ENCODE measurements around the gene EID2B.
A peak's percentile ranks its signal among the peaks of the same experiment; 100 is the strongest.

The EID2B gene

DNA sequence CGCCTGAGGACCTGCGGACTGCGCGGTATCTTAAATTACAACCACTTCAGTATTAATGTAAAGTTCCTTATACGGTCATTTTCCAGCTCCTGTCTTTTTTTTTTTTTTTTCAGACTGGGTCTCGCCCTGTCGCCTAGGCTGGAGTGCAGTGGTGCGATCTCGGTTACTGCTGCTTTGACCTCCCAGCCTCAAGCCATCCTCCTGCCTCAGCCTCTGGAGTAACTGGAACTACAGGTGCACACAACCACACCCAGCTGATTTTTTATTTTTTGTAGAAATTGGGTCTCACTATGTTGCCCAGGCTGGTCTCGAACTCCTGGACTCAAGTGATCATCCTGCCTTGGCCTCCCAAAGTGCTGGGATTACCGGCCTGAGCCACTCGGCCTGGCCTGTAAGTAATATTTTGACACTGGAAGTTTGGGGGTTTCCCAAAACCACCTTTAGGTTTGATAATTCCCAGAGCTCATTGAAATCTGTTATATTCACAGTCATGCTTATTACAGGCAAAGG is 406 bp upstream of the EID2B start:
- TF ChIP-seq ZNF565 (CRISPR knock-in tag; conservative IDR thresholded peaks at IDR 0.05; ENCODE audit: low read depth) (no peak), ARNTL (CRISPR knock-in tag; IDR thresholded peaks at IDR 0.05; ENCODE audit: borderline replicate concordance, low read depth) (no peak), SNAI2 (CRISPR knock-in tag; IDR thresholded peaks at IDR 0.05) (no peak), ISL1 (CRISPR knock-in tag; IDR thresholded peaks at IDR 0.05) (no peak), ZNF70 (CRISPR knock-in tag; IDR thresholded peaks at IDR 0.05) (no peak)
- TF ChIP-seq, protein P1, sequence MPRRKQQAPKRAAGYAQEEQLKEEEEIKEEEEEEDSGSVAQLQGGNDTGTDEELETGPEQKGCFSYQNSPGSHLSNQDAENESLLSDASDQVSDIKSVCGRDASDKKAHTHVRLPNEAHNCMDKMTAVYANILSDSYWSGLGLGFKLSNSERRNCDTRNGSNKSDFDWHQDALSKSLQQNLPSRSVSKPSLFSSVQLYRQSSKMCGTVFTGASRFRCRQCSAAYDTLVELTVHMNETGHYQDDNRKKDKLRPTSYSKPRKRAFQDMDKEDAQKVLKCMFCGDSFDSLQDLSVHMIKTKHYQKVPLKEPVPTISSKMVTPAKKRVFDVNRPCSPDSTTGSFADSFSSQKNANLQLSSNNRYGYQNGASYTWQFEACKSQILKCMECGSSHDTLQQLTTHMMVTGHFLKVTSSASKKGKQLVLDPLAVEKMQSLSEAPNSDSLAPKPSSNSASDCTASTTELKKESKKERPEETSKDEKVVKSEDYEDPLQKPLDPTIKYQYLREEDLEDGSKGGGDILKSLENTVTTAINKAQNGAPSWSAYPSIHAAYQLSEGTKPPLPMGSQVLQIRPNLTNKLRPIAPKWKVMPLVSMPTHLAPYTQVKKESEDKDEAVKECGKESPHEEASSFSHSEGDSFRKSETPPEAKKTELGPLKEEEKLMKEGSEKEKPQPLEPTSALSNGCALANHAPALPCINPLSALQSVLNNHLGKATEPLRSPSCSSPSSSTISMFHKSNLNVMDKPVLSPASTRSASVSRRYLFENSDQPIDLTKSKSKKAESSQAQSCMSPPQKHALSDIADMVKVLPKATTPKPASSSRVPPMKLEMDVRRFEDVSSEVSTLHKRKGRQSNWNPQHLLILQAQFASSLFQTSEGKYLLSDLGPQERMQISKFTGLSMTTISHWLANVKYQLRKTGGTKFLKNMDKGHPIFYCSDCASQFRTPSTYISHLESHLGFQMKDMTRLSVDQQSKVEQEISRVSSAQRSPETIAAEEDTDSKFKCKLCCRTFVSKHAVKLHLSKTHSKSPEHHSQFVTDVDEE (CRISPR knock-in tag; IDR thresholded peaks at IDR 0.05) = no peak
- TF ChIP-seq, protein P2, sequence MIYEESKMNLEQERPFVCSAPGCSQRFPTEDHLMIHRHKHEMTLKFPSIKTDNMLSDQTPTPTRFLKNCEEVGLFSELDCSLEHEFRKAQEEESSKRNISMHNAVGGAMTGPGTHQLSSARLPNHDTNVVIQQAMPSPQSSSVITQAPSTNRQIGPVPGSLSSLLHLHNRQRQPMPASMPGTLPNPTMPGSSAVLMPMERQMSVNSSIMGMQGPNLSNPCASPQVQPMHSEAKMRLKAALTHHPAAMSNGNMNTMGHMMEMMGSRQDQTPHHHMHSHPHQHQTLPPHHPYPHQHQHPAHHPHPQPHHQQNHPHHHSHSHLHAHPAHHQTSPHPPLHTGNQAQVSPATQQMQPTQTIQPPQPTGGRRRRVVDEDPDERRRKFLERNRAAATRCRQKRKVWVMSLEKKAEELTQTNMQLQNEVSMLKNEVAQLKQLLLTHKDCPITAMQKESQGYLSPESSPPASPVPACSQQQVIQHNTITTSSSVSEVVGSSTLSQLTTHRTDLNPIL (CRISPR knock-in tag; IDR thresholded peaks at IDR 0.05; ENCODE audit: low read depth) = no peak
- TF ChIP-seq, protein P3, sequence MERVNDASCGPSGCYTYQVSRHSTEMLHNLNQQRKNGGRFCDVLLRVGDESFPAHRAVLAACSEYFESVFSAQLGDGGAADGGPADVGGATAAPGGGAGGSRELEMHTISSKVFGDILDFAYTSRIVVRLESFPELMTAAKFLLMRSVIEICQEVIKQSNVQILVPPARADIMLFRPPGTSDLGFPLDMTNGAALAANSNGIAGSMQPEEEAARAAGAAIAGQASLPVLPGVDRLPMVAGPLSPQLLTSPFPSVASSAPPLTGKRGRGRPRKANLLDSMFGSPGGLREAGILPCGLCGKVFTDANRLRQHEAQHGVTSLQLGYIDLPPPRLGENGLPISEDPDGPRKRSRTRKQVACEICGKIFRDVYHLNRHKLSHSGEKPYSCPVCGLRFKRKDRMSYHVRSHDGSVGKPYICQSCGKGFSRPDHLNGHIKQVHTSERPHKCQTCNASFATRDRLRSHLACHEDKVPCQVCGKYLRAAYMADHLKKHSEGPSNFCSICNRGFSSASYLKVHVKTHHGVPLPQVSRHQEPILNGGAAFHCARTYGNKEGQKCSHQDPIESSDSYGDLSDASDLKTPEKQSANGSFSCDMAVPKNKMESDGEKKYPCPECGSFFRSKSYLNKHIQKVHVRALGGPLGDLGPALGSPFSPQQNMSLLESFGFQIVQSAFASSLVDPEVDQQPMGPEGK (CRISPR knock-in tag; IDR thresholded peaks at IDR 0.05; ENCODE audit: borderline replicate concordance) = no peak
- peak; percentile 17 for ATAC-seq

DNA sequence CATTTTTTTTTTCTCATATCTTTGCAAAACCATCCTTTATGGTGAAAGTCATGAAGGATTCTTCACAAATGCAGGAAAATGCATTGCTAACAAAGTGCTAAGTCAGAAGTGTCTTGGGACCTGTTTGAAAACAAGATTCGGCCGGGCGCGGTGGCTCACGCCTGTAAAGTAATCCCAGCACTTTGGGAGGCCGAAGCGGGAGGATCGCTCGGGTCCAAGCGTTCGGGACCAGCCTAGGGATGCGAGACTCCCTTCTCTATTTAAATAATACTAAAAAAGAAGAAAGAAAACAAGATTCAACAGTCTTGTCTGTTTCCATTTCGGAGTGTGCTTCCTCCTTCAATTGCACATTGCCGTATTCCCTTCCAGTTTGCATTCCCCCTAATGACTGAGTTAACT is 819 bp downstream of the EID2B start:
- no peak for TF ChIP-seq BACH2 (CRISPR knock-in tag; IDR thresholded peaks at IDR 0.05; ENCODE audit: borderline replicate concordance)
- no peak for TF ChIP-seq ZC3H10 (CRISPR knock-in tag; IDR thresholded peaks at IDR 0.05)
- no peak for TF ChIP-seq ZFP3 (CRISPR knock-in tag; IDR thresholded peaks at IDR 0.05)
- TF ChIP-seq ESRRG (CRISPR knock-in tag; IDR thresholded peaks at IDR 0.05) = no peak
- no peak for TF ChIP-seq CSDC2 (CRISPR knock-in tag; IDR thresholded peaks at IDR 0.05)
- TF ChIP-seq RARB (CRISPR knock-in tag; IDR thresholded peaks at IDR 0.05) = no peak
- TF ChIP-seq ZFP30 (CRISPR knock-in tag; IDR thresholded peaks at IDR 0.05) = no peak
- TF ChIP-seq, protein P4, sequence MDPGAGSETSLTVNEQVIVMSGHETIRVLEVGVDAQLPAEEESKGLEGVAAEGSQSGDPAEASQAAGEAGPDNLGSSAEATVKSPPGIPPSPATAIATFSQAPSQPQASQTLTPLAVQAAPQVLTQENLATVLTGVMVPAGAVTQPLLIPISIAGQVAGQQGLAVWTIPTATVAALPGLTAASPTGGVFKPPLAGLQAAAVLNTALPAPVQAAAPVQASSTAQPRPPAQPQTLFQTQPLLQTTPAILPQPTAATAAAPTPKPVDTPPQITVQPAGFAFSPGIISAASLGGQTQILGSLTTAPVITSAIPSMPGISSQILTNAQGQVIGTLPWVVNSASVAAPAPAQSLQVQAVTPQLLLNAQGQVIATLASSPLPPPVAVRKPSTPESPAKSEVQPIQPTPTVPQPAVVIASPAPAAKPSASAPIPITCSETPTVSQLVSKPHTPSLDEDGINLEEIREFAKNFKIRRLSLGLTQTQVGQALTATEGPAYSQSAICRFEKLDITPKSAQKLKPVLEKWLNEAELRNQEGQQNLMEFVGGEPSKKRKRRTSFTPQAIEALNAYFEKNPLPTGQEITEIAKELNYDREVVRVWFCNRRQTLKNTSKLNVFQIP (CRISPR knock-in tag; IDR thresholded peaks at IDR 0.05; ENCODE audit: borderline replicate concordance, low read depth) = no peak
- no peak for TF ChIP-seq ZNF8 (CRISPR knock-in tag; IDR thresholded peaks at IDR 0.05)
- TF ChIP-seq ZNF70 (CRISPR knock-in tag; IDR thresholded peaks at IDR 0.05) = no peak
- no peak for TF ChIP-seq ZNF565 (CRISPR knock-in tag; conservative IDR thresholded peaks at IDR 0.05; ENCODE audit: low read depth)
- TF ChIP-seq, protein P2 (CRISPR knock-in tag; IDR thresholded peaks at IDR 0.05; ENCODE audit: low read depth) = no peak
- no peak for TF ChIP-seq SNAI2 (CRISPR knock-in tag; IDR thresholded peaks at IDR 0.05)
- no peak for TF ChIP-seq GLIS3 (CRISPR knock-in tag; IDR thresholded peaks at IDR 0.05)
- ATAC-seq = peak; percentile 12

DNA sequence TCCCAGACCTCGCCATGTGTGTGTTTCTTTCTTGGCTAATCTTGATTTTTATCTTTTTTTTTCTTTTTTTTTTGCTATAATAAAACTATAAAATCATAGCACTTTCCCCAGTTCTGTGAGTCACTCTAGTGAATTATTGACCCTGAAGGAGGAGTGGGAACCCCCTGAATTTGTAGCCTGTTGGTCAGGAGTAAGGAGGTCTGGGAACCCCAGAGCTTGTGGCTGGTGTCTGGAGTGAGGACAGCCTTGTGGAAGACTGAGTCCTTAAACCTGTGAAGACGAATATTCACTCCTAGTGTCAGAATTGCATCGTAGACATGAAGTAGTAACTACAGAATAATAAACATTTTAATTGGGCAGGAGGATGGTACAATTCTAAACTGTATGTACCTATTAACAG is 7.4 kb downstream of the EID2B start:
- no peak for ATAC-seq
- TF ChIP-seq ZFP30 (CRISPR knock-in tag; IDR thresholded peaks at IDR 0.05) (no peak), ISL1 (CRISPR knock-in tag; IDR thresholded peaks at IDR 0.05) (no peak), PPARA (CRISPR knock-in tag; IDR thresholded peaks at IDR 0.05; ENCODE audit: borderline replicate concordance) (no peak), ZNF8 (CRISPR knock-in tag; IDR thresholded peaks at IDR 0.05) (no peak), TOX (CRISPR knock-in tag; IDR thresholded peaks at IDR 0.05; ENCODE audit: borderline replicate concordance) (no peak), ZNF70 (CRISPR knock-in tag; IDR thresholded peaks at IDR 0.05) (no peak), GLIS3 (CRISPR knock-in tag; IDR thresholded peaks at IDR 0.05) (no peak), ZC3H10 (CRISPR knock-in tag; IDR thresholded peaks at IDR 0.05) (no peak), CSDC2 (CRISPR knock-in tag; IDR thresholded peaks at IDR 0.05) (no peak), ZFP3 (CRISPR knock-in tag; IDR thresholded peaks at IDR 0.05) (no peak), SNAI2 (CRISPR knock-in tag; IDR thresholded peaks at IDR 0.05) (no peak), OSR1 (CRISPR knock-in tag; IDR thresholded peaks at IDR 0.05) (no peak), ARNTL (CRISPR knock-in tag; IDR thresholded peaks at IDR 0.05; ENCODE audit: borderline replicate concordance, low read depth) (no peak)
- TF ChIP-seq, protein P5, sequence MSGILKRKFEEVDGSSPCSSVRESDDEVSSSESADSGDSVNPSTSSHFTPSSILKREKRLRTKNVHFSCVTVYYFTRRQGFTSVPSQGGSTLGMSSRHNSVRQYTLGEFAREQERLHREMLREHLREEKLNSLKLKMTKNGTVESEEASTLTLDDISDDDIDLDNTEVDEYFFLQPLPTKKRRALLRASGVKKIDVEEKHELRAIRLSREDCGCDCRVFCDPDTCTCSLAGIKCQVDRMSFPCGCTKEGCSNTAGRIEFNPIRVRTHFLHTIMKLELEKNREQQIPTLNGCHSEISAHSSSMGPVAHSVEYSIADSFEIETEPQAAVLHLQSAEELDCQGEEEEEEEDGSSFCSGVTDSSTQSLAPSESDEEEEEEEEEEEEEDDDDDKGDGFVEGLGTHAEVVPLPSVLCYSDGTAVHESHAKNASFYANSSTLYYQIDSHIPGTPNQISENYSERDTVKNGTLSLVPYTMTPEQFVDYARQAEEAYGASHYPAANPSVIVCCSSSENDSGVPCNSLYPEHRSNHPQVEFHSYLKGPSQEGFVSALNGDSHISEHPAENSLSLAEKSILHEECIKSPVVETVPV (CRISPR knock-in tag; IDR thresholded peaks at IDR 0.05) = no peak
- TF ChIP-seq, protein P2 (CRISPR knock-in tag; IDR thresholded peaks at IDR 0.05; ENCODE audit: low read depth) = no peak
- TF ChIP-seq, protein P1 (CRISPR knock-in tag; IDR thresholded peaks at IDR 0.05) = no peak
